Left forelimb (tissue), 1 donor: Measurements from ENCODE around the gene CD55.

Experiments used
- DNase-seq: peaks from one replicate; pipeline ENCODE4 v3.0.0-alpha.2; 2018; ENCODE audit warnings: low spot score

Gene CD55

DNA sequence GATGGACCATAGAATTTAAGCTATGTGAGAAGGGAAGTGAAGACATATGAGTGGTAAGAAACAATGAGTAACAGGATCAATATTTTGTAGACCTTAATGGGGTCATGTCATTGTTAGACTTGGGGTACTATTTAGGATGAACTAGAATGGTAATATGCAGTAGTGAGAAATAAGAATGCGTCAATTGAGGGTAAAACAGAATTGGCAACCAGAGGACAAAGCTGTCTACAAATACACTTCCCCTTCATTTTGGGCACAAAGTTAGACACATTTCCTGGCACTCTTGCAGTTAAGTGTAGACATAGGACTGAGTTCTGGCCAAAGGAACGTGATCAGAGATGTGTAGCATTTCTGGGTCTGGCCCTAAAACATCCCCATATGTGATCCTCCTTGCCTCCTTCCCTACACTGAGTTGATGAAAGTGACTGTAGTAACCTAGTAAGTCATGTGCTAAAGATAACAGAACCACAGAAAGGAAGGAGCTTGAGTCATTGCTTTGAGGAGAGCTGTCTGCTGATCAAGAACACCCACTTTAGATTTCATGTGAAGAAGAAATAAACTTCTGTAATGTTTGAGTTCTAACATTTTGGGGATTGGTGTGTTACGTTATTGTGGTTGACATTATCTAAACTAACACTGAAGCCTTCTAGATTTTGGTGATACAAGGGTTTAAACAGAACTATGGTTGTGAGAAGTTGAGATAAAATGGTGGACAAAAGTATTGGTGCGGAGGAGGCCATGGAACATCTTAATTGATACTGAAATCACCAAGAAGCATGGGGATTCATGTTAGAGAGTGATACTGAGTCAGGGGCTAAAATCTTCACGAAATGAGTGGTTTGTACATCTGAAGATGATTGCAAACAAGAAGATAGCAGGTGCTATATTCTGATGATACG, 41.7 kb downstream of the CD55 start:
- DNase-seq: no peak

DNA sequence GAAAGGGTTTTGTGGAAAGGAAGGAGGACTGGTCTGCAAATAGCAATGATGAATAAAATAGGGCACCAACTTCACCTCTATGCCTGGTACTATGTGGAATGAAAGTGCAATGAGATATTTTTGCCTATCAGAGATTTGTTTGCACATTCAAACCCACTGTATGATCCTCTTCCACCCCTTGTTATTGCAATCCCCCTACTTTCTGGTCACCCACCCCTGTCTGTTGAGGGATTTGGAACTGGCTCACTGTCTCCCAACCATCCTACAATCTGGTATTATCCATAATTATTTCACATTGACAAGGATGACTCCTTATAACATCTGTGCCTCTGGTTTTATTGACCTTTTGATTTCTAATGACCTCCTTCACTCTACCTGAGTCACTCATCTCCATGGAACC, 42.4 kb downstream of the CD55 start:
- no peak for DNase-seq

DNA sequence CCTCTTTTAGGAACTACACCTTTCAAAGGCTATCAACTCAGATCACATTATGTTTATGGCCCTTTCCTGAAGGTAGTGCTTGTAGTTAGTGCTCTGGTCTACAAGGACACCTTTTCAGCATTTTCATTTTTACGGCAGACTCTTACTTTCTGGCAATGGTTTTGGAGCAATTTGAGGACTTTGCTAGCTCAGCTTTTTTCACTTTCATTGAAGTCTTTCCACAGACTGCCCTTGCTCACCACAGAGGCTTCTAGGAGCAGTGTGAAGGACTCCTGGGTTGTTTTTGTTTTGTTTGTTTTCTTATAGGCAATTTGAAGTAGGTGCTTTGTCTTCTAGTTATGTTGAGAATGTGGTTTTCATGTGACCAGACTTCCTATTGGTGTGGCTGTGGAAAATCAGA, 43.1 kb downstream of the CD55 start:
- DNase-seq: no peak

DNA sequence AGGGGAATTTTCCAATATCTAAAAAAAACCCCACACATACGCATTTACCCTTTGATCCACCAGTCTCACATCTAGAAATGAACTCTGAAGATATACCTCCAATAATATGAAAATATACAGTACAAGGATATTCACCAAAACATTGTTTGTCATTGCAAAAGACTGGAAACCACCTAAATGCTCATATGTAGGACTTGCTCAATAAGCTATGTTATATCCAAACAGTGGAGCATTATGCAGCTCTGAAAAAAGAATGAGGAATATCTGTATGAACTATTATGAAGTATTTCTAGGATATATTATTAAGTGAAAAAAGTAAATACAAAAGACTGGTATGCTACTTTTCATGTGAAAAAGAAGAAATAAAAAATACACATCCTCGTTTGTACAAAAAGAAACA, 43.6 kb downstream of the CD55 start:
- DNase-seq: no peak

DNA sequence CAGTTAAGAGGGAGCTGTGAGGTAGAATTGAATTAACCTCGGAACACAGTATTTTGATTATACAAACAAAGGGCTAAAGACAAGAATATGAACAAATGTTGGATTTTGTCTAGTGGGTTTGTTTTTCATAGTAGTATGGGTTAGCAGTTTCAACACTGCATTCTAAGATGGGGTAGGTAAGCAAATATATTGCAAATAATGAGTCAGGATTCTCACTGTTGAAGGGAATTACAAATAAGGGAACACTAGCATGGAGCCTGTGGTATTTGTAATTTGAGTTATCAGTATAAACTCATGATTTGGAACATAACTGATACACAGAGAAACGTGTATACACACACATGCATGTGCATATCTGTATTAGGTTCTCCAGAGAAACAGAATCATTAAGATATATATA, 44.5 kb downstream of the CD55 start:
- no peak for DNase-seq

DNA sequence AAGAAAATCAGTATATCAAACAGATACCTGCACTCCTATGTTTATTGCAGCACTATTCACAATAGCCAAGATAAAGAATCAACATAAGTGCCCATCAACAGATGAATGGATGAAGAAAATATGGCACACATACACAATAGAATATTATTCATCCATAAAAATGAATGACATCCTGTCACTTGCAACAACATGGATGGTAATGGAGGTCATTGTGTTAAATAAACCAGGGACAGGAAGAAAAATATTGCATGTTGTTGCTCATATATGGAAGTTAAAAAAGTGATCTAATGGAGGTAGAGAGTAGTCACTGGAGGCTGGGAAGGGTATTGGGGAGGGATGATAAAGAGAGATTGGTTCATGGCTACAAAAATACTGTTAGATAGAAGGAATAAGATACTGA, 67.2 kb downstream of the CD55 start:
- no peak for DNase-seq

DNA sequence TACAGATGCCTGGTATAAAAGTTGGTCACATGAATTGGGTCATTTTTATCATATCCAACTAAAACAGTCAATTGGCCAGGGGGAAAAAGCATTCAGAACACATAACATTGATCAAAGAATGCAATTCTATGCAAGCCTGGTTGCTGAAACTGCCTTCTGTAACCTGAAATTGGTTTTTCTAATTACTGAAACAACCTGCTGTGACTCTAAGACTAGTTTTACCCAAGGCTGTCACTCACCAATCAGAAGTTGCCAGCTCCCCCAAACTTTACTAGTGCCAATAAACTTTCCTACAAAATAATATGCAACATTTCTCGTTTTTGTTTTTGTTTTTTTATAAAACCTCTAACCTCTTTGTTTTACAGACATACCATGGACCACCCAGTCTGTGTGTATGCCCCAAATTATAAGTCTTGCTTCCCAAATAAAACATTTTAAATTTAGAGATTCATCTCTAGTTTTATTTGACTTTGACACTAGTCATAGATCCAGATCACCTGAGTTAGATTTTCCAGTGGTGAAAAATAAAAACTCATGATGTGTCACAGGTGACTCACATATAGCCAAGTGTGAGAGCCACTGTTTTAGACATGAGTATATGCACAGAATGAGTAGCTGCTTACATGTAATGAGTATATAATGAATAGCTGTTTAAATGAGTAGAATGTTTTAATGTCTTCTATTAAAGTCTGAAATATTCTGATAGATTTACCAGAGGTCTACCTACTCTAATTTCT, 68.4 kb downstream of the CD55 start:
- no peak for DNase-seq

DNA sequence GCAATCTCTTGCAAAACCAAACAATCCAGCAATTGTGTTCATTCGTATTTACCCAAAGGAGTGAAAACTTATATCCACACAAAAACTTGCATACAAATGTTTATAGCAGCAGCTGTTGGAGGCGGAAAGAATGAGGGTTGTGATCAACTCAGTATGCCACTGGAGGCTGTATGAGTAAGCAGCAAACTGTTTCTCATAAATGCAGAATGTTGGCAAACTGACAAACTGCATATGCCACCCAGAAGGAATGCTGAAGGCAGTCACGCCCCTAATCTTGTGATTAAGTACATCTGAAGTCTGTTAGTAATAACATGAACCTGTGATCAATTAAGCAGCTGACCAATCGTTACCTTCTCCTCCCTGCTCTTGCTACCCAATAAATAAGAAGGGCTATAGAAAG, 72.1 kb downstream of the CD55 start:
- no peak for DNase-seq

DNA sequence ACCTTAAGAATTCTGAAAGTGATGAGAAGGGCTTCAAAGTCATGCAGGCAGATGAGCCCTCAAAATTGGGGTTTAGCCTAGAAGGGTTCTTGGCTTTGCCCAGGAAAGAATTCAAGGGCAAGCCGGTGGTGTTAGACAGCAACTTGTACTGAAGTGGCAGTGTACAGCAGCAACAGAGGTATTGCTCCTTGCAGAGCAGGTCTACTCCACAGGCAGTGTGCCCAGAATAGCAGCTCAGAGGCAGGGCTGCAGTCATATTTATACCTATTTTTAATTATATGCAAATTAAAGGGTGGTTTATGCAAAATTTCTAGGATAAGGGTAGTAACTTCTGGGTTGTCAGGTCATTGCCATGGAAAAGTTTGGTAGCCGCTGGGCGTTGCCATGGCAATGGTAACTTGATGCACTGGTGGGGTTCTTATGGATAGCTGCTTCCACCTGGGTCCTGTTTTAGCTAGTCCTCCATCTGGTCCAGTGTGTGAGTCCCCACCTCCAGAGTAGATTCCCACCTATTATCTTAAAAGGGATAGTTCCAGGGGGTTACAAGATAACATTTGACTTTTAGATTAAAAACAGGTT, 74.8 kb downstream of the CD55 start:
- DNase-seq: no peak

DNA sequence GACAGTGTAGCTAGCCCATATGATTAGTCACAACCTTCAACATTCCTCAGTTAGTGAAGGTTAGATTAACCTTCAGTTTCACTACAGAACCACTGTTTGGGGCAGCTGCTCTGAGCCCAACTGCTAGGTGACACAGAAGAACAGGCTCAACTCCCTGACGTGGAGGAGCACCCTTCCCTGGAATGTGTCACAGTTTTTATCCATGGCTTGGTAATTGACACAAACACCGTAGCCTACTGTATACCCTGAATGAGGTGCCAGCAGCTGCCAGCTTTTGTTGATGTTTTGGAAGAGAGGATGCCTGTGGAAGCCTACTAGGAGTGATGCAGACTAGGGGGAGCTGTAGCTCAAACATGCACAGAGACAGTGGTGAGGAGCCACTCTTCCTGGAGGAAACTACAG, 76.0 kb downstream of the CD55 start:
- DNase-seq: no peak

DNA sequence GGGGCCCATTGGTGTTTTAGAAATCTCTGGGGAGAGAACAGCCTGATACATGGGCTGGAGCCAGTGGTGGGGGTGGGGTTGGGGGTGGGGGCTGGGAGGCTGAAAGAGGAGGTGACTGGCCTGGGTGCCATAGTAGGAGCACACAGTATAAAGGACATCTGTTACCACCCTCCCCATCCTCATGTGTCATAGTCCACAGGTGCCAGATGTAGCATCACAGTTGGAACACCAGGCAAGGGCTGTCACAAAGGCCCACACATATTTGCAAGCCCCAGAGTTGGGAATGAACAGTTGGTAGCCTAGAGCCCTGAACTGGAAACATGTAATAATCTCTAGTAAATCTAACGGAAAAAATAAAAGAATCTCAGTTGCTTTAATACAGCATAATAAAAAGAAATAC, 77.5 kb downstream of the CD55 start:
- DNase-seq: no peak

DNA sequence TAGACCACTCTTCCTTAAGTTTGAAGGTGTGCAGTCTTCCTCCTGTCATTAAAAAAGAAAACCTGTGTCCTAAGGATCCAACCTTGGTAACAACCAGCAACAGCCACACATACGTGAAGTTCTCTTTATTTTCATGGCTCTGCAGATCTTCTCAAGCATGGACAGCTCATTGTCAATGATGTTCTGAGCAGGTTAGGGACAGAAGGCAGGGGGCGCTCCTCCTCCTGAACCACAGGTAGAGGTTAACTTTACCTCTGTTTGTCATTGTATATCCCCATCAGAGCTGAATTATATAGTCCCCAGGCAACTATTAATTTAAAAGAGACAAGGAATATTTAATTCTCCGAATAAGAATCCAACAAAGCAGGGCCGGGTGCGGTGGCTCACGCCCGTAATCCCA, 80.1 kb downstream of the CD55 start:
- DNase-seq: no peak

DNA sequence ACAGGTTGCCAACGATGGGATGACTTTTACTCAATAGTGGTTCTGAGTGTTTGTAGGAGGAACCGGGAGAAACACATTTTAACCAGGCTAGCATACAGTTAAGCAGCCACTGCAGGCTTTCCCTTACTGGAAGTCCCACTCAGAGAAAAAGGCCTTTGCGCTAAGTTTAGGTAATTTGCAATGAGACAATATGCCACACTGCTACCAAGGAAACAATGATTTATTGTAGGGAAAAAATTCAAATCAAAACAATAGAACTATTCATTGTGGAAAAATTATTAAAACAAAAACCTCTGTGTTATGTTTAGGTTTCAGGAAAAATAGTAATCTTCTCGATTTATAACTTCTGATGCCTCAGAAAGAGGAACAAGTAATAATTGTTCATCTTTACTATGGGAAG, 81.3 kb downstream of the CD55 start:
- DNase-seq: no peak

DNA sequence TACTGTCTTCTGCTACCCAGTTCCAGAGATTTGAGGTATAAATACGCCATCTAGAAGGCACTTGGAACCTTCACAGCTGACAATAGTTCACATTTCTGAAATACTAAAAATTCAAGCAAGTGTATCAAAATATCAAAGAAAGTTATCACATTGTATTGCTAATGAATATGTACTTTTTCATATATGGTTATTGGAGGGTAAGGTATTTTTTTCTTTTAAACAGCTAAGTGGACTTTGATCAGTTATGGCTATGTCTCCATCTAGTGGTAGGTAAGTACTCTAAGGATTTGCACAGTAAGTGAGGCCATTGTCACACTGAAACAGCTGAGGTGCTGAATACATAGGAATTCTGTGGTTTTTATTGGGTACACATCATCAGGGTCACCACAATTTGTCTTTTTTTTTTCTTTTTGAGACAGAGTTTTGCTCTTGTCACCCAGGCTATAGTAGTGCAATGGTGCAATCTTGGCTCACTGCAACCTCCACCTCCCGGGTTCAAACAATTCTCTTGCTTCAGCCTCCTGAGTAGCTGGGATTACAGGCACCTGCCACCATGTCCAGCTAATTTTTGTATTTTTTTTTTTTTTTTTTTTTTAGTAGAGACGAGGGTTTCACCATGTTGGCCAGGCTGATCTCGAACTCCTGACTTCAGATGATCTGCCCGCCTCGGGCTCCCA, 83.5 kb downstream of the CD55 start:
- DNase-seq: no peak

DNA sequence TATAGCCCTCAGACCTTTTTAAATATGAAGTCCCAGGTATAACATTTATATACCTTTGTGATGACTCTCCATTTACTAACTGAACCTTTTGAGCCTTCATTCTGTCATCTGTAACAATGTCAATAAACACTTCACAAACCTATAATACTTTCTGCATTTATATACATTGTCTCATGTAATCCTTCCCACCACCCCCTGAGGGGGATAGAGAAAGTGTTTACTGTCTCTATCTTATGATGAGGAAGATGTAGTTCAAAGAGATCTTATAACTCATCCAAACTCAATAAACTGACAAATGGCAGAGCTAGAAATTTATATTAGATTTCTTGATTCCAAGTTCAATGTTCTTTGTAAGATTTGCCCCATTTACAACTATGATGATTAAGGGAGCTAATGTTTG, 84.3 kb downstream of the CD55 start:
- no peak for DNase-seq

DNA sequence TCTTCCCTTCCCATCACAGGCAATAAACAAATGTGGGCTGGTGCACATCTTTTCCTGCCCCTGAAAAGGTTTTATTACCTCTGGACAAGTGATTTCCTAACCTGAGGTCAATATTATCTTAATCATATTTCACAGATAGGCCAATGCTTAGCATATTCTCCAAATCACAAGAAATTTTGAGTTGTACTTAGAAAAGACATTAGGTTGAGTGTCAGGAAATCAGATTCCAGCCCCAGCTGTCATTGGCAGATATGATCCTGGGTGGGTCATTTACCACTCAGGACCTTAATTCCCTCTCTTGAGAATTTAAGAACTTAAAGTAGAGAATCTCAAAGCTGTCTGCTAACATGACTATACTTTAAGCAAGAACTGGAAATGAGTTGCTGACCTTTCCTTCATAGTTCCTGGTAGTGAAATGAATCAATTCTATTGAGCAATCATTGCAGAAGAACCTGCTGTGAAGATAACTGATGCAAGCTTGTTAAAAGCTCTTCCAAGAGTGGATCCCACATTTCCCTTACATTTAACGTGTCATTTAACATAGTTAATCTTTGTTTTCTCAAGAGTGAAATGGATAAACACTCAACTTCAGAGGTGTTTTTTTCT, 86.3 kb downstream of the CD55 start:
- no peak for DNase-seq
